Measurements from ENCODE around the gene MCTP1. TPM values are rescaled to one million over a fixed set of nuclear protein-coding genes. Genes with fewer than 3 reads are reported as not detected.

The MCTP1 gene
- total and polyA plus RNA-seq, 2 of the 13 experiments (the other 11 are each of a cell fraction or from before 2014, with no cell fraction given) = 0.15 to 0.48 TPM

- BruUV-seq (replicated peaks) = no TSS peak
- DNase-seq (ENCODE audit: low spot score) = no peak
- Histone ChIP-seq H3K27me3 (ENCODE audit: control insufficient read depth in 1 of 2, insufficient read depth in 2 of 2, low read length in 2 of 2) (no peaks in the 10 kb centered on the region), H3K4me2 (ENCODE audit: low read depth, low read length) (no peak overlapping the region), H3K9ac (ENCODE audit: insufficient read depth, low read depth, low read length) (no peak overlapping the region), H3K79me2 (ENCODE audit: insufficient read depth, low read length) (no peaks in the 10 kb centered on the region), H3K9me3 (ENCODE audit: low read length) (no peaks in the 10 kb centered on the region), H3K4me3 (replicated peaks in 1 of 3; ENCODE audit: insufficient read depth in 1 of 3, low read depth in 2 of 3, low read length in 3 of 3) (no peak overlapping the region), H3K36me3 (replicated peaks in 1 of 2; ENCODE audit: control insufficient read depth in 1 of 2, insufficient read depth in 2 of 2, low read length in 2 of 2) (no peaks in the 10 kb centered on the region), H3K27ac (ENCODE audit: extremely low read length, insufficient read depth, low read length) (no peak overlapping the region), H3K4me1 (ENCODE audit: insufficient read depth, low read length) (no peaks in the 10 kb centered on the region), H4K20me1 (ENCODE audit: insufficient read depth, low read length) (no peaks in the 10 kb centered on the region), H2AFZ (ENCODE audit: low read length) (no peak overlapping the region)
- ChIA-PET POLR2A (no interaction called here), CTCF (ENCODE audit: low intra/inter-chr PET ratio, low total read pairs) (no interaction called here)
- intact Hi-C loops (cut with micrococcal nuclease; ENCODE audit: unreplicated experiment) = no loop called here
- no peak for ATAC-seq
- in situ Hi-C loops (cut with HindIII; ENCODE audit: extremely low pct_ligation_motif_present, low pct_unique_long_range_greater_than_20kb) = no loop called here
- FAIRE-seq = no peak
- TF ChIP-seq ZNF350 (CRISPR knock-in tag; IDR thresholded peaks at IDR 0.05; ENCODE audit: borderline replicate concordance, low read depth) (no peak), ZNF562 (CRISPR knock-in tag; IDR thresholded peaks at IDR 0.05; ENCODE audit: borderline replicate concordance) (no peak), NBN (conservative IDR thresholded peaks at IDR 0.05) (no peak)
Measured at GRCh38 chr5:95043234-95043633, 241.7 kb downstream of the MCTP1 start.

- no peak for ATAC-seq
- H3K27ac ChIP-seq (ENCODE audit: extremely low read length, insufficient read depth, low read length) = no peak overlapping the region
- DNase-seq (ENCODE audit: low spot score) = no peak
- H3K36me3 ChIP-seq (replicated peaks in 1 of 2; ENCODE audit: control insufficient read depth in 1 of 2, insufficient read depth in 2 of 2, low read length in 2 of 2) = no peaks in the 10 kb centered on the region
- no peak for FAIRE-seq
- CTCF ChIA-PET (ENCODE audit: low intra/inter-chr PET ratio, low total read pairs) = no interaction called here
- H4K20me1 ChIP-seq (ENCODE audit: insufficient read depth, low read length) = no peaks in the 10 kb centered on the region
- intact Hi-C loops (cut with micrococcal nuclease; ENCODE audit: unreplicated experiment) (no loop called here), in situ Hi-C loops (cut with HindIII; ENCODE audit: extremely low pct_ligation_motif_present, low pct_unique_long_range_greater_than_20kb) (no loop called here)
- H2AFZ ChIP-seq (ENCODE audit: low read length) = no peak overlapping the region
- no peaks in the 10 kb centered on the region for H3K27me3 ChIP-seq (ENCODE audit: control insufficient read depth in 1 of 2, insufficient read depth in 2 of 2, low read length in 2 of 2)
- no peak overlapping the region for H3K4me3 ChIP-seq (replicated peaks in 1 of 3; ENCODE audit: insufficient read depth in 1 of 3, low read depth in 2 of 3, low read length in 3 of 3)
- no peak overlapping the region for H3K4me2 ChIP-seq (ENCODE audit: low read depth, low read length)
- no peak overlapping the region for H3K9ac ChIP-seq (ENCODE audit: insufficient read depth, low read depth, low read length)
- BruUV-seq (replicated peaks) = no TSS peak
- H3K4me1 ChIP-seq (ENCODE audit: insufficient read depth, low read length) = no peaks in the 10 kb centered on the region
- TF ChIP-seq CBX1 (IDR thresholded peaks at IDR 0.05; ENCODE audit: low read depth) = no peak
- no peak for TF ChIP-seq MXI1 (IDR thresholded peaks at IDR 0.05; ENCODE audit: borderline replicate concordance, low read depth, low read length)
- no peak for TF ChIP-seq NFE2L1 (CRISPR knock-in tag; IDR thresholded peaks at IDR 0.05; ENCODE audit: borderline replicate concordance)
- TF ChIP-seq ZNF24 (IDR thresholded peaks at IDR 0.05) = no peak
- no peak for TF ChIP-seq SOX6 (IDR thresholded peaks at IDR 0.05)
- no peak for TF ChIP-seq SOX6 (CRISPR knock-in tag; IDR thresholded peaks at IDR 0.05)
- no peak for TF ChIP-seq MIER2 (CRISPR knock-in tag; IDR thresholded peaks at IDR 0.05)
- TF ChIP-seq SRF (IDR thresholded peaks at IDR 0.05; ENCODE audit: low read depth, low read length) = no peak
- TF ChIP-seq AGO2 (optimal IDR thresholded peaks at IDR 0.05; ENCODE audit: low read depth, low read length) = no peak
- TF ChIP-seq ZNF124 (CRISPR knock-in tag; IDR thresholded peaks at IDR 0.05) = no peak
- no peak for TF ChIP-seq SP5 (CRISPR knock-in tag; IDR thresholded peaks at IDR 0.05; ENCODE audit: borderline replicate concordance, low read depth)
- no peak for TF ChIP-seq MAF1 (CRISPR knock-in tag; IDR thresholded peaks at IDR 0.05; ENCODE audit: borderline replicate concordance)
- no peak for TF ChIP-seq HOXA3 (CRISPR knock-in tag; IDR thresholded peaks at IDR 0.05)
- no peak for TF ChIP-seq LBX2 (CRISPR knock-in tag; IDR thresholded peaks at IDR 0.05; ENCODE audit: borderline replicate concordance)
- POLR2A ChIA-PET = no interaction called here
- H3K79me2 ChIP-seq (ENCODE audit: insufficient read depth, low read length) = no peaks in the 10 kb centered on the region
- 25% methylated on average over 4 of the region's 4 CpGs for WGBS (ENCODE audit: low lambda C conversion rate)
- H3K9me3 ChIP-seq (ENCODE audit: low read length) = no peaks in the 10 kb centered on the region
Measured at GRCh38 chr5:95042037-95042436, 242.9 kb downstream of the MCTP1 start.
